Measurements from ENCODE around the gene CDH13.

DNA sequence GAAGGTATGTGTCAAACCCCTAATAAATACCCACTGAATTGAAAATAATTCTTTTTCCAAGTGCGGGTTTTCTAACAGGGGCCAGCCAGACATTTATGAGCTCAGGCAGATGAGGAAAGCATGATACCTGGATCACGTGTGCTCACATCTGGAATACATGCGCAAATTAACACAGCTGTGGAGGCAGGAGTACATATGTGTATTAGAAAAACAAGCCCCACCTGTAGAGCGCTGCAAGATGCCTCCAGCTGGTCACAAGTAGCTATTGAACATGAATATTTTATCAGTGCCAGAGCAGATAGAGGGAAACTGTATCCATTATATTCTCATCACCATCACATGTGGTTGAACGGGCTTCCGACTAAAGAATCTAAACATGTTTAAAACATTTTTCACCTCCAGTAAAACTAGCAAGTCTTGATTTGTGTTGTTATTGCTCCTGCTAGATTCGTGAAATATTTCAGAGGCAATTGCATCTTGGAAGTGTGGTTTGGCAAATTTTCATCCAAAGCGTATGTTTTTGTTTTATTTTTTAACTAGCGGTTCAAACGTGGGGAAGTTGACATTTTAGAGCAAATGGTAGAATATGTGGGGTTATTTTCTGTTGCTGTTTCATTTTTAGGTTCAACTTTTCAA is 482.8 kb downstream of the CDH13 start:
- TF ChIP-seq EZH2 (optimal IDR thresholded peaks at IDR 0.05; ENCODE audit: low read depth, low read length), result no peak
- no peak for TF ChIP-seq EZH2phosphoT487 (IDR thresholded peaks at IDR 0.05; ENCODE audit: low read length)
- no peak for TF ChIP-seq CTCF (IDR thresholded peaks at IDR 0.05; ENCODE audit: low read length)
